ENCODE data around the gene MAPK8IP3.

The MAPK8IP3 gene, protein sequence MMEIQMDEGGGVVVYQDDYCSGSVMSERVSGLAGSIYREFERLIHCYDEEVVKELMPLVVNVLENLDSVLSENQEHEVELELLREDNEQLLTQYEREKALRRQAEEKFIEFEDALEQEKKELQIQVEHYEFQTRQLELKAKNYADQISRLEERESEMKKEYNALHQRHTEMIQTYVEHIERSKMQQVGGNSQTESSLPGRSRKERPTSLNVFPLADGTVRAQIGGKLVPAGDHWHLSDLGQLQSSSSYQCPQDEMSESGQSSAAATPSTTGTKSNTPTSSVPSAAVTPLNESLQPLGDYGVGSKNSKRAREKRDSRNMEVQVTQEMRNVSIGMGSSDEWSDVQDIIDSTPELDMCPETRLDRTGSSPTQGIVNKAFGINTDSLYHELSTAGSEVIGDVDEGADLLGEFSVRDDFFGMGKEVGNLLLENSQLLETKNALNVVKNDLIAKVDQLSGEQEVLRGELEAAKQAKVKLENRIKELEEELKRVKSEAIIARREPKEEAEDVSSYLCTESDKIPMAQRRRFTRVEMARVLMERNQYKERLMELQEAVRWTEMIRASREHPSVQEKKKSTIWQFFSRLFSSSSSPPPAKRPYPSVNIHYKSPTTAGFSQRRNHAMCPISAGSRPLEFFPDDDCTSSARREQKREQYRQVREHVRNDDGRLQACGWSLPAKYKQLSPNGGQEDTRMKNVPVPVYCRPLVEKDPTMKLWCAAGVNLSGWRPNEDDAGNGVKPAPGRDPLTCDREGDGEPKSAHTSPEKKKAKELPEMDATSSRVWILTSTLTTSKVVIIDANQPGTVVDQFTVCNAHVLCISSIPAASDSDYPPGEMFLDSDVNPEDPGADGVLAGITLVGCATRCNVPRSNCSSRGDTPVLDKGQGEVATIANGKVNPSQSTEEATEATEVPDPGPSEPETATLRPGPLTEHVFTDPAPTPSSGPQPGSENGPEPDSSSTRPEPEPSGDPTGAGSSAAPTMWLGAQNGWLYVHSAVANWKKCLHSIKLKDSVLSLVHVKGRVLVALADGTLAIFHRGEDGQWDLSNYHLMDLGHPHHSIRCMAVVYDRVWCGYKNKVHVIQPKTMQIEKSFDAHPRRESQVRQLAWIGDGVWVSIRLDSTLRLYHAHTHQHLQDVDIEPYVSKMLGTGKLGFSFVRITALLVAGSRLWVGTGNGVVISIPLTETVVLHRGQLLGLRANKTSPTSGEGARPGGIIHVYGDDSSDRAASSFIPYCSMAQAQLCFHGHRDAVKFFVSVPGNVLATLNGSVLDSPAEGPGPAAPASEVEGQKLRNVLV (N-terminal part only)

DNA sequence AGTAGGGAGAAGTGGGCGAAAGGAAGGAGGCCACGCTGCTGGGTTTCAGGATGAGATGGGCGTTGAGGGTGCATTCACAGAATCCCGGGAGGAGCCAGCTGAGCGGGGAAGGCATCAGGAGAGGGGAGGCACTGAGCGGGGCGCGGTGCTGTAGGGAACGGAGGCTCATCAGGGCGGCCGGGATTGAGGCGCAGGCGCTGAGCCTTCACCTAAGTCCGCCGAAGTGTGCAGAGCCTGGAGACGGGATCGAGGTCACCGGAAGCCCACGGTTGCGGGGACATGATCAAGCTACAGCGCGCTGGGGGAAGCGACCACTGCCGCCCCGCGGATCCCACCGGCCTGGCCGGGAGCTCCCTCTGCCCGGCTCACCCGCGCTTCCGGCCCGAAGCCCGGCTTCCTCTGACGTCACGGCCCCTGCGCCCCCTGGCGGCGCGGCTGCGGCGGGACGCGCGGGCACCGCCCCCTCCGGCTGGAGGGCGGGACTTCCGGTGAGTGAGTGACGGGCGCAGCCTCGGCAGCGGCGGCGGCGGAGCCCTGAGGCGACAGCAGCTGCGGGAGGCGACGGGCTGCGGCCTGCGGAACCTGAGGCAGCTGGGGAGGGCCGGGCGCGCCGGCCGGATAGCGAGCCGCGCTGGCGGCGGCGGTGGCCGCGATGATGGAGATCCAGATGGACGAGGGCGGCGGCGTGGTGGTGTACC lies at the start of gene MAPK8IP3:
Gene MAPK8IP3, plus strand, starts transcription at position 508 of the 698 bp plus-strand sequence. Its CDS starts 145 bp downstream, at position 653.
- peak; percentile 86 for DNase-seq

DNA sequence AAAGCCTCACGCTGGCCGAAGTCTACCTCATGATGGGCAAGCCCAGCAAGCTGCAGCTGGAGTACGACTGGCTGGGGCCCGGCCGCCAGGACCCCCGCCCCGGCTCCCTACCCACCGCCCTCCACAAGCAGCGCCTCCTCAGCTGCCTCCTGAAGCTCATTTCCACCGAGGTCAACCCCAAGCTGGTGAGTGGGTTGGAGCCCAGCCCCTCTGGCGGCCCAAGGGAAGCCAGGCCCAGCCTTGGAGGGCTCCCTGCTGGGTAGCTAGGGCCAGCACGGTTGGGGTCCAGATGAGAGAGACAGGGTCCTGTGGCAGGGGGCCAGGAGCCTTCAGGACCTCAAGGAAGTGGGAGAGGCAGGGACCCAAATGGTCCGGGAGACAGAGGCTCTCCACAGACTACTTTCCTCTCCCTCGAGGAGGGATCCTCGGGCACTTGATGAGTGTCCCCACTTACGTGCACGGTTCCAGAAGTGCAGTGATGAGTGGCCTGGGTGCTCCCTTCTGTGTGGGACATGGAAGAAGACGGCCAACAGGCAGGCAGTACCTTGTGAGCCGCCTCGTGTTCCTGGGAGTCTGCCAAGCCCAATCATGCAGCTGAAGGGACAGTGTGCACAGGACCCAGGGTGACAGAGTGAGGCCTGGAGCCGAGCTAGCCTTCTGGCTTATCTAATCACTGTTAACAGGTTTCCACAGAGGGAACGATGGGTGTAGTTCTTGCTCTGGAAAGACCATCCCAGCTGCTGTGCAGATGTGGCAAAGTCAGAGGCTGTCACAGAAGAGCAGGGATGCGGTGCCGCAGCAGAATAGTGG lies 49.0 kb upstream of the MAPK8IP3 start:
- DNase-seq = no peak

DNA sequence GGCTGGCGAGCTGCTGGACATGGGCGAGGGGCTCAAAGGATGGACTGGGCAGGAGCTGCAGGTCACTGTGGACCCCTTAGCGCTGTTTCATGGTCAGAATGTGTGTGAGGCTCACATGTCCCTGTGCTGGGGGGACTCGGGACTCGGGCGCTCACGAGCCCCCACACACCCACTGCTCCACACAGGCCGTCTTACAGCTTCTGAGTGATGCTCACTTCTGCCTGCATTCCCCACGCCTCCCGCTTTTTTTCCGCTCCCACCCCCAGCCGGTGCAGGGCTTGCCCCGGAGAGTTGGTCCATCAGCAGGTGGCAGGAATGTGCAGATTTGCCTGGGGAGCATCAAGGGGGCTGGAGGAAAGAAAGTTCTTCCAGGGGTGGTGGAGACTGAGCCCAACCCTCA lies 48.2 kb upstream of the MAPK8IP3 start:
- no peak for DNase-seq

DNA sequence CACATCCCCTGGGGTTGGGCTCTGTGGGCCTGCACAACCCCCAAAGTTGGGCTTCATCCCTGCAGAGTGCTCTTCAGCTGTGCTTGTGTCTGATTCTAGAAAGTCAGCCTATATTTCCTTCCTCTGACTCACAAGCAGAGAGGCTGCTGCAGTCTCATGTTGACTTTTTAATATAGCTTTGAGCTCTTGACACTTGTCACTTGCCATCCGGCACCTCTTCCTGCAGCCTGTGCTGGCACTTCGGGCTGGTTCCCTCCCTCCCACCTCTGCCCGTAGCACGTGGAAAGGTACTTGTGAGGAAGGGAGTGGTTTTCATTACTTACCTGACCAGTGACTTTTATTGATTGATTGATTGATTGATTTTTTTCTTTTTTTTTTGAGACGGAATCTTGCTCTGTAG lies 47.0 kb upstream of the MAPK8IP3 start:
- DNase-seq = no peak

DNA sequence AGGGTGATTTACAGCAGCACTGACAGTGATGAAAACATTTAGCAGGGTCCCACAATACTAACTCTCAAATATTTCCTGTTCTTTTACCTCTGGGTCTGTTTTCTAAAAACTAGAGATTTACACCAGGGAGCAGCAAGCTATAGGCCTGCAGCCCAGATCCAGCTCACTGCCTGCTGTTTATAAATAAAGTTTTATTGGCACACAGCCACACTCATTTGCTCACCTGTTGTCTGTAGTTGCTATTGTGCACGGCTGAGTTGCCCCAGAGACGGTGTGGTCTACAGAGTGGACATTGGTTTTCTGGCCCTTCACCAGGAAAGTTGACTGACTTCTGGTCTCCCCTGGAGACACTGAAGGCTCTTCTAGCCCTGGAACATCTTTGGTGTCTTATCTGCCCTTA lies 44.2 kb upstream of the MAPK8IP3 start:
- DNase-seq = no peak

DNA sequence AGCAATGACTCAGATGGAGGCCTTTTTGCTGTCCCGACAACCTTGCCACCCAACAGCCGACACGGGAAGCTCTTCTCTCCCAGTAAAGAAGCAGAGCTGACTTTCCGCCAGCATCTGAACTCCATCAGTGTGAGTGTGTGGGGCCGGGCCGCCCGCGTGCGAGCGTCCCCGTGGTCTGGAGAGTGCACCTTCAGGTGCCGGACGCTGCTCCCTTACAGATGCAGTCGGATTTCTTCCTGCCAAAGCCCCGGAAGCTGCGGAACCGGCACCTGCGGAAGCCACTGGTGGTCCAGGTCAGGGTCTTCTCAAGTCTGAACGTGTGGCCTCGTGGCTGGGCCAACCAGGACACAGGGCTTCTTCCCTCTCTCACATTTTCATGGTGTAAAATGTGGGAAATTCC lies 43.5 kb upstream of the MAPK8IP3 start:
- DNase-seq = no peak

DNA sequence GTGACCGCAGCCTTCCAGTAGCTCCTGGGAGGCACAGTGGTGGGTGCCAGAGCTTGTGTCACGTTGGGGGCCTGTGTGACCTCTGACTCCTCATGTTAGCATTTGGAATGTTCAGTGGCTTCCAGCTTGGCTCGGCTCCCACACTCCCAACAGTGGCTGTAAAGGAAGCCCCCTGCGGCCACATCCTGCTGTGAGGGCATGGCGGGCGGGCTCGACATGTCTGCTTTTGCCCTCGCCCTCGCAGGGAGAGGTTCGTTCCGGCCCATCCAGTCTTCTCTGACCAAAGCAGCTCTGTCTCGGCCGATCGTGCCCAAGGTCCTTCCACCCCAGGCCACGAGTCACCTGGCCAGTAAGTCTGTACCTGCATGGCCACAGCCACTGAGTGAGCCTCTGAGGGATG lies 40.2 kb upstream of the MAPK8IP3 start:
- no peak for DNase-seq

DNA sequence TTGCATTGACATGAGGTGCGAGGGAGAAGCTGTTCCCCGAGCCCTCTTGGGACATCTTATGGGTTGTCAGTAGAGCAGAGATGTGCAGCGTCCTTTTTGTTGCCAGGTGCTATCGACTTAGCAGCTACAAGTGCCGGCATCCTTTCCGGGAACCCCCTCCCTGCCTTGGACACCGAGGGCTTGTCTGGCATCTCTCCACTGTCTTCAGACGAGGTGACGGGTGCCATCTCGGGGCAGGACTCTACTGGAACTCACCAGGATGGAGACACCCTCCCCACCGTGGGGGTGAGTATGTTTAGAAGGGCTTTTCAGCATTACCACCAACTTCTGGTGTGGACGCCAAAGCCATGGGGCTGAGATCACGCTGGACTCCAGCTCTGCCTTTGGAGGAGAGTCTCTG lies 39.7 kb upstream of the MAPK8IP3 start:
- no peak for DNase-seq

DNA sequence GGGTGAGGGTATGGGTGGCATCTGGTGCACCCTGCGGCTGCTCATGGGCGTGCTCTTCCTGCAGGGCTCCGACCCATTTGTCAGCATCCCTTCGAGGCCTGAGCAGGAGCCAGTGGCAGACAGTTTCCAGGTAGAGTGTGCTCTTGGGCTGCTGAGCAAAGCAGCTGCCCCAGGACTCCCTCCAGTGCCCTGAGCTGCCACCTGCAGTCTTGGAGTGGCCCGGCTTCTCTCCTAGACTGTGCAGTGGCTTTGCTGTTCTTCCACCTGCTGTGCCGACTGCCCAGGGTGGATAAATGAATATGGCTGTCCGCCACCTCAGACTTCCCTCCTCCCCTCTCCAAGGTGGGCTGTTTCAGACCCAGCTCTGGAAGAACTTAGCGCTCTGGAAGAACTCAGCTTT lies 38.7 kb upstream of the MAPK8IP3 start:
- no peak for DNase-seq

DNA sequence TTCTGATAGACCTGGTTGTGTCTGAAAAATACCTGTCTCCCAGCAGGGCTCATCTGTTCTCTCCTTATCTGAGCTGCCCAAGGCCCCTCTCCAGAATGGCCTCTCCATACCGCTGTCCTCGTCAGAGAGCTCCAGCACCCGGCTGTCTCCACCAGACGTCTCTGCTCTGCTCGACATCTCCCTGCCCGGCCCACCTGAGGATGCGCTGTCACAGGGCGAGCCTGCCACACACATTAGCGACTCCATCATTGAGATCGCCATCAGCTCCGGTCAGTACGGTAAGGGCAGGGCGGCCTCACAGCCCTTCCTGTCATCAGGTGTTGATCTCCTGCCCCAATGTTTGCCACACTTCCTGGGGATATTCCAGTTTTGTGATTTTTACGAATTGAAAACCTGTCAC lies 38.1 kb upstream of the MAPK8IP3 start:
- no peak for DNase-seq

DNA sequence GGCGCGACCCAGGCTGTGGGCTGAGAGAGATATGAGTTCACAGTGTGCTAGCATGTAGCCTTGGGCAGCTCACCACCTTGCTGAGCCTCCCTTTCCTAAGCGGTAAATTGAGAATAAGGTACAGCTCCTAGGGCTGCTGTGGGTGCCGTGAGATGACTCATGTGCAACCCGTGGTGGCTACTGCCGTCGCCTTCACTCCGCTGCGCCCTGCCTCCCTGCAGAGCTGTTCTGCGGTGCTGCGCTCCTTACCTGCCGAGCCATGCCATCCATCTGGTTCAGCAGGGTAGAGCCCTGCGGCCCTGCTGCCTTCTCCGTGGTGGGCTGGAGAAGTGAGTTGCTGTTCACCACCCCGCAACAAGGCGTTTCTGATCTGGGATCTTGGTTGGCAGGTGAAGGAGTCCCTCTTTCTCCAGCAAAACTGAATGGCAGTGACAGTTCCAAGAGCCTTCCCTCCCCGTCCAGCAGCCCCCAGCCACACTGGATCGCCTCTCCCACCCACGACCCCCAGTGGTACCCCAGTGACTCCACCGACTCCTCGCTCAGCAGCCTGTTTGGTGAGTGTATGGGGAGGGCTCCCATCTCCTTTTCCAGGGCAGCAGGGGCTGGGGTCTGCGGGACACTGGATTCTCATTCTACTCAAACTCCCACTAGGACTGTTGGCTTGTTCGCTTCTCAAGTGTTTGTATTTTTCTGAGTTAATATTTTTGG lies 37.2 kb upstream of the MAPK8IP3 start:
- no peak for DNase-seq

DNA sequence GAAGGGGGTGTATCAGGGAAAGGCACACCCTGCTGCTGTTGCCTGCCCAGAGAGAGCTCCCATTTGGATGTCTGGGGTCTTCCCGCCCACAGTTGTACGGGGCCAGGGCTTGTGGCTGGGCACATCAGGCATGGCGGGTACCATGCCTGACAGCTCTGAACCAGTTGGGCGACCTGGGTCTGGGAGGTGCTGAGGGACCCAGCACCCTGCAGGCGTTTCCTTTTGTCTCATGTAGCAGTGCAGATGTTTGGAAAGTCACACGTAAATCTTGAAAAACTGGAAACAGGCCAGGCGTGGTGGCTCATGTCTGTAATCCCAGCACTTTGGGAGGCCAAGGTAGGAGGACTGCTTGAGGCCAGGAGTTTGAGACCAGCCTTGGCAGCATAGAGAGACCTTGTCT lies 36.3 kb upstream of the MAPK8IP3 start:
- no peak for DNase-seq

DNA sequence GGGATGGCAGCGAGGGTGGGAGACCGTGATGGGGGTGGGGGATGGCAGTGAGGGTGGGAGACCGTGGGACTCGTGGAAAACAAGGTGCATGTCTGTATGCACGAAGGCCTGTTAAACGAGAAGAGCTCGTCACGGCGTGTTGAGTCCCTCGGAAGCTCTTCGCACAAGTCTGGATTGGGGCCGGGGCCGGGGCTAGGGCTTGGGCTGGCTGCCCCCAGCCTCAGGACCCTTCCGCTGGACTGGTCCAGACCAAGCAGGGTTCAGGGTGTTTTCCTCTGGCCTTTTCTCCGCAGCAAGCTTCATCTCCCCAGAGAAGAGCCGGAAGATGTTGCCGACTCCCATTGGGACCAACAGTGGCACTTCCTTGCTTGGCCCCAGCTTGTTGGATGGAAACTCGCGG lies 35.6 kb upstream of the MAPK8IP3 start:
- DNase-seq = no peak

DNA sequence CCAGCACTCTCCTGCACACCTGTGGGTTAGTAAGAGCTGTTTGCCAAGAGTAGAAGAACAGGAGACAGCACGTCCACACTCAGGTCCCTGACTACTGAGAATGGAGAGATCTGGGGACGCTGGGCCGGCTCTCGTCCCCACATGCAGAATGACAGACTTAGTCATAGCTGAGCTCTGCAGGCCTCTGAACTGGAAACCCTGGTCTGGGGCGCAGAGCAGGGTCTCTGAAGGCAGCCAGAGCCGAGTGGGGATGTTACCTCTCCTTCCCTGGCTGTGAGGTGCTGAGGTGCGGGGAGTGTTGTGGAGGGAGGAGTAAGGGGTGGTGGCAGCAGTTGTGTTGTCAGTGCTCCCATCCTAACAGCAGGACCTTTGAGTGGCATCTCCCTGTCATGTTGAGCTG lies 35.1 kb upstream of the MAPK8IP3 start:
- no peak for DNase-seq

DNA sequence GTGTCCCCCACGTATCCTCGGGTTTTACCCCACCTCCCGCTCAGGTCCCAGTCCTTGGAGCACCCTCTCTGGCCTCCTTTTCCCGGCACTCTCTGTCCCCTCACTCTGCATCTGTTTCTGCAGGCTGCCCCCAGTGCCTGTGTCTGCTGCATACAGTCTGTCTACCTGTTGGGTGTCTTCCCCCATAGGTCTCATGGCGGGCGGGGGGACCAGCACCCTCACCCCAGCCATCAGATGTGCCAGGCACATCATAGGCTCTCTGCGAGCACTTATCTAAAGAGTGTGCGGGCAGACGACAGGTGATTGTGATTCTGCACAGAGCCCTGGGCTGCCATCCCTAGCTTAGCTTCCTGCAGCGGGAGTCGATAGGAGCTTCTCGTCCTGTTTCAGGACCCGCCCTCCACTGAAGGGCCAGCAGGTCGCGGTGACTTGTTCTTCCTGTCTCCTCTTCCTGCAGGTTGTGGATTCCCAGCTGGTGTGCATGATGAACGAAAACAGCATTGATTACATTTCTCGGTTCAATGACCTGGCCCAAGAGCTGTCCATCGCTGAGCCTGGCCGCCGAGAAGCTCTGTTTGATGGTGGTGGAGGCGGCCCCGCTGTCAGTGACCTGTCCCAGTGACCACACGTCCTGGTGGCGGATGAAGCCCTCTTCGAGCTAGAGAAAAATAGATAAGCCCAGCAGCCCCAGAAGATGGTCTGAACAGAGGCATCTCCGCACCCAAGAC lies 32.4 kb upstream of the MAPK8IP3 start:
- DNase-seq = no peak

DNA sequence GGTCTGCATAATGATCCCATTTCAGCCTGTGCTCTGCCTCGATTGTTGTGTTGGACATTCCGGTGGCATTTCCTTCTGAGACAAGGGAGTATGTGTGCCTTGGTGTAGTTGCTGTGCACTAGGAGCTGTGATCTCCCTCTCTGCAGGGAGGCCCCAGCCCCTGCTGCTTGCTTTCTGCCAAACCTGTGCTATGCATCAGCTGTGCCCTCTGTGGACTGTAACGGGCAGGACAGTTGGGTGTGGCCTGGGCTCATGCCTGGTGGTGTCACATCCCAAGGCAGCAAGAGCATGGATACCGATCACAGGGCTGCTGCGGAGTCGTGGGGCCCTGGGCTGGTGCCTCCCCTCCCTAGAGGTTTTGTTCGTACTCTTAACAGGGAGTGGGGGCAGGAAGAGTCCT lies 31.7 kb upstream of the MAPK8IP3 start:
- DNase-seq = no peak

DNA sequence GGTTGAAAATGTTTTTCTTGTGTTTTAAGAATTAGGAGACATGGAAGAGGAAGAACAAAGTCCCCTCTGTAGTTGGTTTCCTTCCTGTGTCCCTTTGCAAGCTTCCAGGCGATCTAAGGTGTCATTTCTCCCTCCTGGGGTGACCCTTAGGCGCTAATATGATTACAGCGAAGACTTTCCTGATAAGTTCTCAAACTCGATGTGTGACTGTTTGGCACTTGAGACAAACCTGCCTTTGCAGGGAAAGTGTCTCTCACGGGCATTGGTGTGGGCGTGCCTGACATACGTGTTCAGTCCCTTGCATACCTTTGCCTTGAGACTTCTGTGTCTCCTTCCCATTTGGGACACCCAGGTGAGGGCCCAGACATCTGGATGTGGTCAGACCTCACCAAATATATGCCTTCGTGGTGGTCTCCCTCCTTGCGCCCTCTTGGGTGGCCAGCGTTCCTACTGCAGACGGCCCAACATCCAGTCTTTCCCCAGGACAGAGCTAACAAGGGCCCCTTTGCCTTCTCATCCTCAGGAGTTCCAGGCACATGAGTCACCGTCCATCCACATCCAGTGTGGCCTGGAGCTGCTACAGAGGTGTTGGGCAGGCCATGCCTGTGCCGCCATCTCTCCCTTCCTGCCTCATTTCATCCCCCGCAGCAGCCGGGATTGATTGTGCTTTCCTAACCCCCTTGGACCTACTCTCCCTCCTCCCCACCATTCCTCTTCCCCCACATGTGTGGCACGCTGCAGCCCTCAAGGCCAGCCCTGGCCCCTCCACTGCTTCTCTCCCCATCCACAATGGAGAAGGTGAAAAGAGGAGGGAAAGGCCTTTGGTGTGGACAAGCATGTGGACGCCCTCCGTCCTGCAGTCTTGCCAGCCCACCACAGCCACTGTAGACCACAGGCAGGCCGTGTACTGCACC lies 31.0 kb upstream of the MAPK8IP3 start:
- peak; percentile 86 for DNase-seq

DNA sequence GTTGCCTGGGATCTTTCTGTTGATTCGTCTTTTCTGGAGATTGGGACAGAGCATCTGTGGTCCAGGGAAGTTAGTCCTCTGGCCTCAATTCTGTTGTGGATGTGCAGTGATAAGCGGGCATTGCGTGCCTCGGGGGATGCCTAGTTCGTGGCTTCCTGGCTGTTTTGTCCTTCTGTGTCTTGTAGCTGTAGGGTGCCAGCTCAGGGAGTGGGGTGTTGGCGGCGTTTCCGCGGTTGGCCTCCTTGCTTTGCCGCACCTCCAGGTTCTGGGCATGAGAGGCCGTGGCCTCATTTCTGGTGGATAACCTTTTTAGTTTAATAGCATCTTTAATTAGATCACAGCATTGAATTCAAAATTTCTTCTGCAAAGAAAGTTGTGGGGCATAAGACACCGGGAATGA lies 29.3 kb upstream of the MAPK8IP3 start:
- no peak for DNase-seq

DNA sequence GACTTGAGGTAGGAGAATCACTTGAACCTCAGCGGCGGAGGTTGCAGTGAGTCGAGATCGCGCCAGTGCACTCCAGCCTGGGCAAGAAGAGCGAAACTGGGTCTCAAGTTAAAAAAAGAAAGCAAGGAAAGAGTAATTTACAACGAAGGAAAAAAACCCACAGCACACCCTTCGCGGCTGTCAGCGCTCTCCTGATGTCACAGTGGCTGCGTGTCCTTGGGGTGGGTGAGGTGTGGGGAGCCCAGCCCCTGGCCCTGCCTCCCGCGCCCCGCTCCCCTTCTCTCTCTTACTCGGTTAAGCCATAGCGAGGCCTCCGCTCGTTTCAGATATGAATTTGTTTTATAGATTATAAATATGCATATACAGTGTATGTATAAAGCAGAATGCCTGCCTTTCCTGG lies 28.7 kb upstream of the MAPK8IP3 start:
- DNase-seq = no peak

Measured in 8988T (cell line).